Natural killer cell (primary cell): ENCODE data around the gene GPR146. TPM values are rescaled to one million over a fixed set of nuclear protein-coding genes. Genes with fewer than 3 reads are reported as not detected.

Source experiments
- ATAC-seq, 3 donors: fragments of 150-1000 bp in 2 of 3; fragments of 200-7000 bp in 1 of 3; cut with Tn5 transposase; 1 replicate in 1 of 3; 2 replicates in 2 of 3; pipeline ENCODE4 v1.10.0; 2021; ENCODE audit warnings: mild to moderate bottlenecking in 2 of 3, moderate library complexity in 2 of 3
- DNase-seq, 2 donors: peaks; one replicate each; pipeline versions ENCODE4 v3.0.0 to v3.0.0-alpha.2; 2013 to 2021; ENCODE audit warnings: mixed read lengths in 1 of 2
- H3K27ac ChIP-seq: one replicate; pipeline ENCODE4 v1.5.1; 2013; ENCODE audit warnings: mild to moderate bottlenecking, low read length
- H3K27me3 ChIP-seq: one replicate; pipeline ENCODE4 v1.6.1; 2013; ENCODE audit warnings: low read length; ENCODE audit not compliant: control insufficient read depth, insufficient read depth
- H3K36me3 ChIP-seq: one replicate; pipeline ENCODE4 v1.6.1; 2013; ENCODE audit warnings: low read length; ENCODE audit not compliant: control insufficient read depth, insufficient read depth
- H3K4me1 ChIP-seq: one replicate; pipeline ENCODE4 v1.6.1; 2013; ENCODE audit warnings: low read length; ENCODE audit not compliant: control insufficient read depth, insufficient read depth
- H3K4me3 ChIP-seq: one replicate; pipeline ENCODE4 v1.5.1; 2013; ENCODE audit warnings: low read length
- H3K9me3 ChIP-seq: one replicate; pipeline ENCODE4 v1.6.1; 2013; ENCODE audit warnings: low read length; ENCODE audit not compliant: control insufficient read depth, insufficient read depth
- H3K27ac Mint-ChIP-seq, 2 donors: one replicate each; pipeline ENCODE4 v1.8.0; 2022; ENCODE audit warnings: mild to moderate bottlenecking in 2 of 2, mixed read lengths in 2 of 2, moderate library complexity in 1 of 2
- H3K27me3 Mint-ChIP-seq, 2 donors: one replicate each; pipeline ENCODE4 v1.8.0; 2022; ENCODE audit warnings: low read depth in 2 of 2, mixed read lengths in 2 of 2
- H3K36me3 Mint-ChIP-seq: one replicate; pipeline ENCODE4 v1.8.0; 2022; ENCODE audit warnings: mixed read lengths
- H3K4me1 Mint-ChIP-seq, 2 donors: one replicate each; pipeline ENCODE4 v1.8.0; 2022; ENCODE audit warnings: mixed read lengths in 2 of 2
- H3K4me3 Mint-ChIP-seq: one replicate; pipeline ENCODE4 v1.8.0; 2022; ENCODE audit warnings: mild to moderate bottlenecking, moderate library complexity, mixed read lengths
- H3K9me3 Mint-ChIP-seq, 2 donors: one replicate each; pipeline ENCODE4 v1.8.0; 2022; ENCODE audit warnings: mixed read lengths in 2 of 2
- WGBS: methylation state at CpG from one replicate; pipeline ENCODE4 v1.1.7; 2013; ENCODE audit warnings: missing lambda C conversion rate; ENCODE audit not compliant: insufficient coverage; 5-methylcytosine and 5-hydroxymethylcytosine counted together
- intact Hi-C: fragments of 100-400 bp; cut with micrococcal nuclease; formaldehyde crosslinking; loops from one replicate; pipeline ENCODE4 v1.14.2; 2022
- total RNA-seq, 4 donors: library from RNA; stranded (reverse); fragments of 120-200 nt in 1 of 4; gene quantifications; one replicate each; pipeline versions ENCODE4 v1.2.3 to v1.2.4, GENCODE V29; 2013 to 2022
- TF ChIP-seq, protein P1 (sequence below): fragments of 200-600 bp; IDR thresholded peaks from one replicate; pipeline ENCODE4 v1.8.0; 2022; ENCODE audit warnings: antibody characterized with exemption

The GPR146 gene
- total RNA-seq, 3 donors from 2014 or later (not counting 1 experiment from before 2014, with no cell fraction given): 2.3 to 4.5 (median 2.5) TPM

DNA sequence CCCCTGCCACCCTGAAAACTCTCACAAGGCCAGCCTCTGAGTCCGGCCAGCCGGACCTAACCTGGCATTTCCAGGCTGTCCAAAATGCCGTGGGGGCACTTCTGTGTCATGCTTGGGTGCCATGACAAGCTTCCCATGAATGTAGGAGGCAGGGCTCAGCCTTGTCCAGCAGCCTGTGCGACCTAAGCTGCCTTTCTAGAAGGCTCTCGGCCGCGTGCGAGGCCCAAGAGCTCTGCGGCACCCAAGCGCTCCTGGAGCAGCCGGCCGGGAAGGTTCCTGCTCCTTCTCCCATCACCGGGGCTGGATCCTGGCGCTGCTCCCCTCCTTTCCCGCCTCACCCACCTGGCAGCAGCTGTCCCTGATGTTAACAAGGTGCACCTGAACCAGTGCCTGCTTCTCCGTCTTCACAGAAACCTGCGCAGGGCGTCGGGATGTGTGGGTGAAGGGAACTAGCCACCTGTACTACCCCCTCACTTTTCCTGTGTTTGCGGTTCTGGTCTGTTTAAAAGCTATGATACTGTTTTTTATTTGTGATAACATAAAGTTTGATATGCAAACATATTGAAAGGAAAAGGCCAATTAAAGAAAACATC lies 49.7 kb downstream of the GPR146 start:
- no peak for ATAC-seq
- H3K9me3 Mint-ChIP-seq: peaks cover 0 to 3% of the 10 kb centered on the region in 2 donors
- Histone ChIP-seq H3K4me3 (no peak overlapping the region), H3K9me3 (peaks cover 3% of the 10 kb centered on the region), H3K27ac (no peak overlapping the region), H3K4me1 (no peaks in the 10 kb centered on the region), H3K36me3 (no peaks in the 10 kb centered on the region), H3K27me3 (no peaks in the 10 kb centered on the region)
- TF ChIP-seq, protein P1, sequence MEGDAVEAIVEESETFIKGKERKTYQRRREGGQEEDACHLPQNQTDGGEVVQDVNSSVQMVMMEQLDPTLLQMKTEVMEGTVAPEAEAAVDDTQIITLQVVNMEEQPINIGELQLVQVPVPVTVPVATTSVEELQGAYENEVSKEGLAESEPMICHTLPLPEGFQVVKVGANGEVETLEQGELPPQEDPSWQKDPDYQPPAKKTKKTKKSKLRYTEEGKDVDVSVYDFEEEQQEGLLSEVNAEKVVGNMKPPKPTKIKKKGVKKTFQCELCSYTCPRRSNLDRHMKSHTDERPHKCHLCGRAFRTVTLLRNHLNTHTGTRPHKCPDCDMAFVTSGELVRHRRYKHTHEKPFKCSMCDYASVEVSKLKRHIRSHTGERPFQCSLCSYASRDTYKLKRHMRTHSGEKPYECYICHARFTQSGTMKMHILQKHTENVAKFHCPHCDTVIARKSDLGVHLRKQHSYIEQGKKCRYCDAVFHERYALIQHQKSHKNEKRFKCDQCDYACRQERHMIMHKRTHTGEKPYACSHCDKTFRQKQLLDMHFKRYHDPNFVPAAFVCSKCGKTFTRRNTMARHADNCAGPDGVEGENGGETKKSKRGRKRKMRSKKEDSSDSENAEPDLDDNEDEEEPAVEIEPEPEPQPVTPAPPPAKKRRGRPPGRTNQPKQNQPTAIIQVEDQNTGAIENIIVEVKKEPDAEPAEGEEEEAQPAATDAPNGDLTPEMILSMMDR: no peak
- no peaks in the 10 kb centered on the region for H3K36me3 Mint-ChIP-seq
- intact Hi-C loops: no loop called here
- no peak overlapping the region for H3K4me3 Mint-ChIP-seq
- H3K4me1 Mint-ChIP-seq: no peaks in the 10 kb centered on the region
- no peak overlapping the region for H3K27ac Mint-ChIP-seq
- H3K27me3 Mint-ChIP-seq: no peaks in the 10 kb centered on the region
- DNase-seq: no peak
- 93% methylated on average over 16 of the region's 20 CpGs for WGBS

DNA sequence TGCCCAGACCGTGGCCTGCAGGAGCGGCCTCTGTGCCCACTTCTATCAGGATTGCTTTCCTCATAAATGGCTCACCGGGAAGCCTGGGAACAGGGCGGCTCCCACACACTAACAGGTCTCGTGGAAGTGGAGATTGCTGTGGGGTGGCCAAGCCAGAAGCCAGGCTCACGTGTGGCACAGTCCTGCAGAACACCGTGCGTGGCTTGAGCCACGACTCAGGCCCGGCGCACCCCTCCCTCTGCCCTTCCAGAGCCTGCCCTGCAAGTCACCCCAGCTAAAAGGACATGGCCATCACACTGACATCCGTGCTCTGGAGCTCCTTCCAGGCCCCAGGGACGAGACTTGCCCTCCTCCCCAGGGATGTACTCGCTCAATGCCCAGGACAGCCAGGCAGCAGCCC lies 50.5 kb downstream of the GPR146 start:
- H3K27ac ChIP-seq: no peak overlapping the region
- no peaks in the 10 kb centered on the region for H3K27me3 ChIP-seq
- Mint-ChIP-seq H3K27me3 (no peaks in the 10 kb centered on the region), H3K4me1 (no peaks in the 10 kb centered on the region), H3K27ac (no peak overlapping the region), H3K4me3 (no peak overlapping the region), H3K9me3 (peaks cover 0 to 3% of the 10 kb centered on the region in 2 donors), H3K36me3 (no peaks in the 10 kb centered on the region)
- no peak overlapping the region for H3K4me3 ChIP-seq
- no peaks in the 10 kb centered on the region for H3K4me1 ChIP-seq
- TF ChIP-seq, protein P1: no peak
- WGBS: 94% methylated on average over 14 of the region's 14 CpGs
- no peak for DNase-seq
- H3K9me3 ChIP-seq: peaks cover 3% of the 10 kb centered on the region
- intact Hi-C loops: no loop called here
- ATAC-seq: no peak
- no peaks in the 10 kb centered on the region for H3K36me3 ChIP-seq

DNA sequence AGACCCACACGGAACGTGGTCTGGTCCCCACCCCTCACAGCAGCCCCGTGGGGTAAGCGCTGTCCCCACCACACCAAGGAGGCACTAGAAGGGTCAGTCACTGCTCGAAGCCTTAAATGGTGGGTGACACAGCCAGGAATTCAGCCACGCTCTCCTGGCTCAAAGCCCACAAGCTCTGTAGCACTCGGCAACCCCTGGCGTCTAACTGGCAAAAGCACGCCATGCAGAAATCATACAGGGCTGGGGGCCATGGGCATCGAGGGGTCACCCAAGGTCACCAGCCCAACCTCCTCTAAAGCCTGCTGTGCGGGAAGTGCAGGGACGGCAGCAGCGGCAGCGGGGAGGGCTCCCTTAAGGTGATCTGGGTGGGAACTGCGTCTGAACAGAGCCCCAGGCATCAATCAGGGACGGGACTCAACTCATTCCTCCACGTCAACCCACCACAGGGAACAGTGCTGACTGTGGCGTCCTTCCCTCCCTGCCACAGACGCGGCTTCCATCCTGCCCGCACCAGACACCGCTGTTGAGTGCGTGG lies 51.3 kb downstream of the GPR146 start:
- Mint-ChIP-seq H3K27me3 (no peaks in the 10 kb centered on the region), H3K9me3 (peaks cover 0 to 3% of the 10 kb centered on the region in 2 donors), H3K4me3 (no peak overlapping the region), H3K36me3 (no peaks in the 10 kb centered on the region), H3K4me1 (no peaks in the 10 kb centered on the region), H3K27ac (no peak overlapping the region)
- Histone ChIP-seq H3K9me3 (peaks cover 3% of the 10 kb centered on the region), H3K4me3 (no peak overlapping the region), H3K4me1 (no peaks in the 10 kb centered on the region), H3K27ac (no peak overlapping the region), H3K36me3 (no peaks in the 10 kb centered on the region), H3K27me3 (no peaks in the 10 kb centered on the region)
- ATAC-seq (no peak), DNase-seq (no peak)
- WGBS: 92% methylated on average over 23 of the region's 23 CpGs
- intact Hi-C loops: no loop called here
- TF ChIP-seq, protein P1: no peak
